Measurements from ENCODE around the gene COPA. TPM values are rescaled to one million over a fixed set of nuclear protein-coding genes. Genes with fewer than 3 reads are reported as not detected.

COPA gene
- total and polyA plus RNA-seq, 10 of the 15 experiments (the other 5 are each of a cell fraction or from before 2014, with no cell fraction given) = 53.7 to 180 (median 123) TPM

DNA sequence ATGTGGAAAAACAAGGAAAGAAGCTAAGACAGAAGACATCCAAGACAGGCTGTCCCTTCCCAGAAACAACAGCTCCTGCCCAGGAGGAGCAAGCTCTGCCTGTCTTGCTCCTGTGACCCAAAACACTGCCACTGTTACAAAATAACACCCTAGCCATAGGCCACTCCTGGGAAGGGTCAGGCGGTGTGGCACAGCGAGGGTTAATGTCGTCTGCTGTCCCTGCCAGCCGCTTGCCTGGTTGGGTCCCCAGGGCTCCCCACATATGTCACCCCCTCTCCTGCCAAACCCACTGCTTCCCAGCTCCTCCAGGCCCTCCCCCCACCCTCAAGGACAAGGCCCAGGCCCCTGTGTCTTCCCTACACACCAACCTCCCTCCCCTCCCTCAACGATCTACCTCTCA is 20.0 kb upstream of the COPA start:
- no peak for TF ChIP-seq STAT3 (IDR thresholded peaks at IDR 0.05; ENCODE audit: low read depth, low read length)
- TF ChIP-seq, protein P1, sequence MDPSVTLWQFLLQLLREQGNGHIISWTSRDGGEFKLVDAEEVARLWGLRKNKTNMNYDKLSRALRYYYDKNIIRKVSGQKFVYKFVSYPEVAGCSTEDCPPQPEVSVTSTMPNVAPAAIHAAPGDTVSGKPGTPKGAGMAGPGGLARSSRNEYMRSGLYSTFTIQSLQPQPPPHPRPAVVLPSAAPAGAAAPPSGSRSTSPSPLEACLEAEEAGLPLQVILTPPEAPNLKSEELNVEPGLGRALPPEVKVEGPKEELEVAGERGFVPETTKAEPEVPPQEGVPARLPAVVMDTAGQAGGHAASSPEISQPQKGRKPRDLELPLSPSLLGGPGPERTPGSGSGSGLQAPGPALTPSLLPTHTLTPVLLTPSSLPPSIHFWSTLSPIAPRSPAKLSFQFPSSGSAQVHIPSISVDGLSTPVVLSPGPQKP (IDR thresholded peaks at IDR 0.05; ENCODE audit: low read depth, low read length) = no peak
- WGBS (ENCODE audit: insufficient coverage, insufficient replicate concordance, low lambda C conversion rate, missing lambda C conversion rate) = 75% methylated on average over 4 of the region's 5 CpGs
- Histone ChIP-seq H3K4me2 (ENCODE audit: control insufficient read depth, insufficient read depth) (no peak overlapping the region), H4K20me1 (ENCODE audit: control insufficient read depth, insufficient read depth) (no peaks in the 10 kb centered on the region), H3K9me3 (replicated peaks; ENCODE audit: control insufficient read depth, insufficient read depth, low read length) (no peaks in the 10 kb centered on the region), H3K27me3 (replicated peaks in 1 of 2; ENCODE audit: control insufficient read depth in 2 of 2, insufficient read depth in 2 of 2, low read length in 1 of 2) (no peaks in the 10 kb centered on the region), H3K36me3 (ENCODE audit: control insufficient read depth in 2 of 2, insufficient read depth in 2 of 2, low read length in 1 of 2) (peaks cover 3 to 16% of the 10 kb centered on the region in 2 experiments), H3K79me2 (ENCODE audit: control insufficient read depth, insufficient read depth, low read length) (no peaks in the 10 kb centered on the region), H3K9ac (ENCODE audit: control insufficient read depth, insufficient read depth, low read length) (no peak overlapping the region), H3K4me3 (no peak overlapping the region), H2AFZ (ENCODE audit: control insufficient read depth, low read depth, low read length) (no peak overlapping the region), H3K4me1 (ENCODE audit: control insufficient read depth, insufficient read depth, low read length) (no peaks in the 10 kb centered on the region), H3K27ac (ENCODE audit: control insufficient read depth, insufficient read depth) (no peak overlapping the region)
- FAIRE-seq (no peak), DNase-seq (ENCODE audit: low read depth, low spot score) (no peak), ATAC-seq (no peak)
- RAD21 ChIA-PET (ENCODE audit: unreplicated experiment) = interaction anchor here (0.9 kb wide), 1 partner anchor 10 kb away, joined by 3 read pairs; no protein-coding TSS in a partner anchor
- CTCF ChIA-PET = interaction anchor here (0.9 to 5.5 kb wide), 7 partner anchors 8 to 261 kb away, joined by 3 to 45 read pairs (median 4); no protein-coding TSS in a partner anchor
- POLR2A ChIA-PET = no interaction called here
- BruUV-seq (replicated peaks) = no TSS peak
- SMC1A ChIA-PET (ENCODE audit: uncharacterized antibody, unreplicated experiment) = interaction anchor here (1.0 kb wide), 1 partner anchor 14 kb away, joined by 3 read pairs; no protein-coding TSS in a partner anchor
- in situ Hi-C loops (cut with MboI) (no loop called here), intact Hi-C loops (cut with micrococcal nuclease; ENCODE audit: unreplicated experiment) (no loop called here)

GRCh38 chr1:160362168-160362957 is 19.3 kb upstream of the COPA start:
- Histone ChIP-seq H3K4me2 (ENCODE audit: control insufficient read depth, insufficient read depth) (no peak overlapping the region), H3K36me3 (ENCODE audit: control insufficient read depth in 2 of 2, insufficient read depth in 2 of 2, low read length in 1 of 2) (peaks cover 7 to 18% of the 10 kb centered on the region in 2 experiments), H3K4me3 (no peak overlapping the region), H2AFZ (ENCODE audit: control insufficient read depth, low read depth, low read length) (no peak overlapping the region), H3K79me2 (ENCODE audit: control insufficient read depth, insufficient read depth, low read length) (no peaks in the 10 kb centered on the region), H3K27me3 (replicated peaks in 1 of 2; ENCODE audit: control insufficient read depth in 2 of 2, insufficient read depth in 2 of 2, low read length in 1 of 2) (no peaks in the 10 kb centered on the region), H3K9me3 (replicated peaks; ENCODE audit: control insufficient read depth, insufficient read depth, low read length) (no peaks in the 10 kb centered on the region), H3K9ac (ENCODE audit: control insufficient read depth, insufficient read depth, low read length) (no peak overlapping the region), H4K20me1 (ENCODE audit: control insufficient read depth, insufficient read depth) (no peaks in the 10 kb centered on the region), H3K27ac (ENCODE audit: control insufficient read depth, insufficient read depth) (no peak overlapping the region), H3K4me1 (ENCODE audit: control insufficient read depth, insufficient read depth, low read length) (no peaks in the 10 kb centered on the region)
- FAIRE-seq (no peak), ATAC-seq (no peak), DNase-seq (ENCODE audit: low read depth, low spot score) (no peak)
- ChIA-PET CTCF (interaction anchor here (0.9 to 5.5 kb wide), 7 partner anchors 8 to 284 kb away, joined by 3 to 45 read pairs (median 4); no protein-coding TSS in a partner anchor), POLR2A (interaction anchor here (0.7 kb wide), 1 partner anchor 17 kb away, joined by 4 read pairs; no protein-coding TSS in a partner anchor), SMC1A (ENCODE audit: uncharacterized antibody, unreplicated experiment) (interaction anchor here (0.6 kb wide), 1 partner anchor 10 kb away, joined by 3 read pairs; no protein-coding TSS in a partner anchor), RAD21 (ENCODE audit: unreplicated experiment) (interaction anchor here (0.9 kb wide), 1 partner anchor 11 kb away, joined by 3 read pairs; no protein-coding TSS in a partner anchor)
- TF ChIP-seq MAX (IDR thresholded peaks at IDR 0.05; ENCODE audit: low read depth, low read length) (no peak), SMC3 (IDR thresholded peaks at IDR 0.05; ENCODE audit: borderline replicate concordance, low read length) (no peak), SP1 (IDR thresholded peaks at IDR 0.05; ENCODE audit: low read depth, low read length) (no peak), MEF2A (IDR thresholded peaks at IDR 0.05; ENCODE audit: insufficient read depth, low read depth, low read length) (no peak), BMI1 (IDR thresholded peaks at IDR 0.05; ENCODE audit: borderline replicate concordance) (no peak), FOXK2 (IDR thresholded peaks at IDR 0.05) (no peak), POLR2AphosphoS5 (IDR thresholded peaks at IDR 0.05; ENCODE audit: low read length) (no peak)
- TF ChIP-seq, protein P2, sequence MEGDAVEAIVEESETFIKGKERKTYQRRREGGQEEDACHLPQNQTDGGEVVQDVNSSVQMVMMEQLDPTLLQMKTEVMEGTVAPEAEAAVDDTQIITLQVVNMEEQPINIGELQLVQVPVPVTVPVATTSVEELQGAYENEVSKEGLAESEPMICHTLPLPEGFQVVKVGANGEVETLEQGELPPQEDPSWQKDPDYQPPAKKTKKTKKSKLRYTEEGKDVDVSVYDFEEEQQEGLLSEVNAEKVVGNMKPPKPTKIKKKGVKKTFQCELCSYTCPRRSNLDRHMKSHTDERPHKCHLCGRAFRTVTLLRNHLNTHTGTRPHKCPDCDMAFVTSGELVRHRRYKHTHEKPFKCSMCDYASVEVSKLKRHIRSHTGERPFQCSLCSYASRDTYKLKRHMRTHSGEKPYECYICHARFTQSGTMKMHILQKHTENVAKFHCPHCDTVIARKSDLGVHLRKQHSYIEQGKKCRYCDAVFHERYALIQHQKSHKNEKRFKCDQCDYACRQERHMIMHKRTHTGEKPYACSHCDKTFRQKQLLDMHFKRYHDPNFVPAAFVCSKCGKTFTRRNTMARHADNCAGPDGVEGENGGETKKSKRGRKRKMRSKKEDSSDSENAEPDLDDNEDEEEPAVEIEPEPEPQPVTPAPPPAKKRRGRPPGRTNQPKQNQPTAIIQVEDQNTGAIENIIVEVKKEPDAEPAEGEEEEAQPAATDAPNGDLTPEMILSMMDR (IDR thresholded peaks at IDR 0.05 in 2 of 3, conservative IDR thresholded peaks at IDR 0.05 in 1 of 3; ENCODE audit: control insufficient read depth in 2 of 3, extremely low read depth in 1 of 3, insufficient read depth in 1 of 3, low read depth in 3 of 3, low read length in 3 of 3) = no peak
- in situ Hi-C loops (cut with MboI) (no loop called here), intact Hi-C loops (cut with micrococcal nuclease; ENCODE audit: unreplicated experiment) (no loop called here)
- 91% methylated on average over 9 of the region's 9 CpGs for WGBS (ENCODE audit: insufficient coverage, insufficient replicate concordance, low lambda C conversion rate, missing lambda C conversion rate)
- BruUV-seq (replicated peaks) = no TSS peak

All from GM12878 (cell line).